HCT116 (cell line): Measurements from ENCODE around the gene LRFN2.

ENCODE experiments used
- CBX3 ChIP-seq: IDR thresholded peaks from 2 replicates; pipeline ENCODE4 v1.6.1; 2012; ENCODE audit warnings: low read depth
- CEBPB ChIP-seq: IDR thresholded peaks from 2 replicates; pipeline ENCODE4 v1.6.1; 2012; ENCODE audit warnings: low read depth
- CTCF ChIP-seq, 3 experiments: fragments of 200-600 bp in 1 of 3; sonication (generic) in 1 of 3; IDR thresholded peaks in 2 of 3; conservative IDR thresholded peaks in 1 of 3; 2 replicates each; pipeline ENCODE4 v1.5.1; 2012 to 2017; ENCODE audit warnings: low read depth in 2 of 3, low read length in 2 of 3, antibody characterized with exemption in 1 of 3, borderline replicate concordance in 1 of 3, control low read depth in 1 of 3, mild to moderate bottlenecking in 1 of 3, mixed read lengths in 1 of 3, mixed run types in 1 of 3, moderate library complexity in 1 of 3; ENCODE audit not compliant: insufficient read depth in 1 of 3
- ELF1 ChIP-seq: IDR thresholded peaks from 2 replicates; pipeline ENCODE4 v1.6.1; 2012; ENCODE audit warnings: low read depth, borderline replicate concordance
- EZH2 ChIP-seq: fragments of 200-600 bp; sonication (generic); IDR thresholded peaks from 2 replicates; pipeline ENCODE4 v1.6.1; 2017; ENCODE audit warnings: antibody characterized with exemption, mixed run types
- POLR2A ChIP-seq: IDR thresholded peaks from 2 replicates; pipeline ENCODE4 v1.7.0; 2011; ENCODE audit warnings: borderline replicate concordance; ENCODE audit not compliant: insufficient read depth, insufficient read length; ENCODE audit errors: extremely low read depth
- POLR2AphosphoS5 ChIP-seq: IDR thresholded peaks from 2 replicates; pipeline ENCODE4 v1.6.1; 2011; ENCODE audit warnings: mild to moderate bottlenecking, low read depth, low read length, moderate library complexity
- ZNF274 ChIP-seq: fragments of 200-500 bp; sonication (Bioruptor generic); IDR thresholded peaks from 2 replicates; pipeline ENCODE4 v1.6.1; 2014; ENCODE audit warnings: mild to moderate bottlenecking, low read depth, low read length, inconsistent platforms
- TF ChIP-seq, protein P1 (sequence below): IDR thresholded peaks from 2 replicates; pipeline ENCODE4 v1.6.1; 2012

DNA sequence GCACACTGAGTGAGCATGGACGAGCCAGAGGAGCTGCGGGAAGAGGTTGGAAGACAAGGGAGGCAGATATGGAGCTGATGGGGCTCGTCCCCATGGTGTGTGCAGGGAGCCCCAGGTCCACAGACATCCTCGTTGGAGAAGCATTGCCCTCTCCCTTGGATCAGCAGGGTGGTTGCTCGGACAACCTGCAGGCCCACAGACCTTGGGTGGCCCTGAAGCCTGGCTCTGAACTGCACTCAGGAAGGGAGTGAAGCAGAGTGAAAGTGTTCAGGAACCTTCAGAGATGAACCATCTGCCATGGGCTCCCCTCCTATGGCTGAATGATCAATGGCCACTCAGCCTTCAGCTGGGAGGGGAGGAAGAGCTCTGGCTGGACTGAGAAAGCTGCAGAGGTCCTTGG is 43.3 kb upstream of the LRFN2 start:
- TF ChIP-seq CTCF (IDR thresholded peaks at IDR 0.05 in 2 of 3, conservative IDR thresholded peaks at IDR 0.05 in 1 of 3; ENCODE audit: borderline replicate concordance in 1 of 3, insufficient read depth in 1 of 3, low read depth in 2 of 3, low read length in 2 of 3) (no peak), ZNF274 (no peak), POLR2A (no peak), EZH2 (no peak), ELF1 (no peak), POLR2AphosphoS5 (no peak), CBX3 (no peak), CEBPB (no peak)
- TF ChIP-seq, protein P1, sequence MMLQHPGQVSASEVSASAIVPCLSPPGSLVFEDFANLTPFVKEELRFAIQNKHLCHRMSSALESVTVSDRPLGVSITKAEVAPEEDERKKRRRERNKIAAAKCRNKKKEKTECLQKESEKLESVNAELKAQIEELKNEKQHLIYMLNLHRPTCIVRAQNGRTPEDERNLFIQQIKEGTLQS, result no peak
